Panc1 (cell line): ENCODE data around the gene SLC39A8. TPM values are rescaled to one million over a fixed set of nuclear protein-coding genes. Genes with fewer than 3 reads are reported as not detected.

Source experiments
- ATAC-seq: fragments of 200-7000 bp; cut with Tn5 transposase; 2 replicates; pipeline ENCODE4 v1.9.1; 2020; ENCODE audit warnings: mild to moderate bottlenecking, moderate library complexity
- BruUV-seq: library from RNA; stranded (reverse); fragments of 400-500 nt; replicated peaks from 2 replicates; lab custom pipeline; 2021; lab: Mats Ljungman, UMichigan
- CTCF ChIA-PET: fragments of 300-600 bp; sonication (Branson Sonifier 250); formaldehyde crosslinking; loops from one replicate; lab custom pipeline; 2022; ENCODE audit warnings: antibody characterized with exemption; lab: Charles Lee
- POLR2A ChIA-PET: fragments of 300-600 bp; sonication (Branson Sonifier 250); formaldehyde crosslinking; loops from one replicate; lab custom pipeline; 2022; ENCODE audit warnings: antibody characterized with exemption; lab: Charles Lee
- DNase-seq: peaks from one replicate; pipeline ENCODE4 v3.0.0-alpha.2; 2010; ENCODE audit warnings: low read depth, low spot score
- H3K27ac ChIP-seq: 2 replicates; pipeline ENCODE4 v1.5.1; 2011; ENCODE audit warnings: mild to moderate bottlenecking, low read length, inconsistent platforms
- H3K27me3 ChIP-seq: fragments of 200-500 bp; sonication (Bioruptor generic); 2 replicates; pipeline ENCODE4 v1.6.0; 2014; ENCODE audit warnings: low read length, inconsistent platforms; ENCODE audit not compliant: control insufficient read depth, insufficient read depth
- H3K36me3 ChIP-seq: fragments of 200-500 bp; sonication (Bioruptor generic); 2 replicates; pipeline ENCODE4 v1.5.1; 2014; ENCODE audit warnings: inconsistent platforms, mild to moderate bottlenecking, low read length, moderate library complexity; ENCODE audit not compliant: control insufficient read depth, insufficient read depth
- H3K4me1 ChIP-seq: 2 replicates; pipeline ENCODE4 v1.5.1; 2011; ENCODE audit warnings: inconsistent platforms, mild to moderate bottlenecking, low read length, moderate library complexity; ENCODE audit not compliant: control insufficient read depth, insufficient read depth
- H3K4me3 ChIP-seq, 2 experiments: 2 replicates each; pipeline ENCODE4 v1.5.1; 2011 to 2012; ENCODE audit warnings: low read depth in 2 of 2, low read length in 2 of 2, mild to moderate bottlenecking in 2 of 2, inconsistent platforms in 1 of 2, moderate library complexity in 1 of 2
- H3K9me3 ChIP-seq: fragments of 200-500 bp; sonication (Bioruptor generic); 2 replicates; pipeline ENCODE4 v1.5.1; 2014; ENCODE audit warnings: low read depth, mild to moderate bottlenecking, inconsistent platforms, low read length, moderate library complexity; ENCODE audit not compliant: control insufficient read depth, insufficient read depth
- CTCF ChIP-seq: fragments of 450-650 bp; IDR thresholded peaks from 2 replicates; pipeline ENCODE4 v1.5.1; 2017; ENCODE audit warnings: mild to moderate bottlenecking
- POLR2AphosphoS5 ChIP-seq: IDR thresholded peaks from 2 replicates; pipeline ENCODE4 v1.6.1; 2012; ENCODE audit warnings: mild to moderate bottlenecking, low read depth, low read length, moderate library complexity
- REST ChIP-seq, 2 experiments: IDR thresholded peaks; 2 replicates each; pipeline ENCODE4 v1.6.1; 2011 to 2012; ENCODE audit warnings: low read depth in 2 of 2, control low read depth in 1 of 2, low read length in 1 of 2, mild to moderate bottlenecking in 1 of 2, moderate library complexity in 1 of 2; ENCODE audit not compliant: insufficient read depth in 1 of 2
- SIN3A ChIP-seq: IDR thresholded peaks from 2 replicates; pipeline ENCODE4 v1.6.1; 2012; ENCODE audit warnings: low read depth, mild to moderate bottlenecking, low read length, moderate library complexity, borderline replicate concordance; ENCODE audit not compliant: insufficient read depth
- TCF7L2 ChIP-seq: IDR thresholded peaks from 2 replicates; pipeline ENCODE4 v1.6.1; 2011; ENCODE audit warnings: mild to moderate bottlenecking, low read depth, low read length, inconsistent platforms
- in situ Hi-C: cut with HindIII; loops from 2 replicates; pipeline ENCODE4 v1.10.0; 2016; ENCODE audit warnings: low sequenced_read_pairs, low pct_unique_long_range_greater_than_20kb
- intact Hi-C: fragments of 100-400 bp; cut with micrococcal nuclease; formaldehyde crosslinking; loops from one replicate; pipeline ENCODE4 v1.10.0; 2022; ENCODE audit not compliant: unreplicated experiment
- total RNA-seq: library from RNA; stranded (reverse); gene quantifications from one replicate; pipeline ENCODE4 v1.2.1, GENCODE V29; 2021; ENCODE audit not compliant: unreplicated experiment

The SLC39A8 gene
- total RNA-seq, 1 experiment from 2014 or later, result 1.4 TPM

GRCh38 chr4:102333787-102334186 is 11.5 kb downstream of the SLC39A8 start:
- TF ChIP-seq CTCF (no peak), SIN3A (no peak), POLR2AphosphoS5 (no peak), TCF7L2 (no peak), REST (IDR thresholded peaks at IDR 0.05; ENCODE audit: insufficient read depth in 1 of 2, low read depth in 2 of 2, low read length in 1 of 2) (no peak)
- POLR2A ChIA-PET, result no interaction called here
- H3K9me3 ChIP-seq, result no peaks in the 10 kb centered on the region
- in situ Hi-C loops, result no loop called here
- intact Hi-C loops, result no loop called here
- no peaks in the 10 kb centered on the region for H3K4me1 ChIP-seq
- no TSS peak for BruUV-seq
- H3K27me3 ChIP-seq, result no peaks in the 10 kb centered on the region
- no peaks in the 10 kb centered on the region for H3K36me3 ChIP-seq
- CTCF ChIA-PET, result no interaction called here
- DNase-seq (no peak), ATAC-seq (no peak)
- no peak overlapping the region for H3K4me3 ChIP-seq
- no peak overlapping the region for H3K27ac ChIP-seq

GRCh38 chr4:102328045-102328444 is 17.2 kb downstream of the SLC39A8 start:
- Histone ChIP-seq H3K27ac (no peak overlapping the region), H3K27me3 (no peaks in the 10 kb centered on the region), H3K36me3 (no peaks in the 10 kb centered on the region), H3K4me1 (no peaks in the 10 kb centered on the region), H3K9me3 (no peaks in the 10 kb centered on the region), H3K4me3 (no peak overlapping the region)
- in situ Hi-C loops, result no loop called here
- ChIA-PET CTCF (no interaction called here), POLR2A (no interaction called here)
- DNase-seq (no peak), ATAC-seq (no peak)
- no TSS peak for BruUV-seq
- TF ChIP-seq SIN3A (no peak), TCF7L2 (no peak), REST (IDR thresholded peaks at IDR 0.05; ENCODE audit: insufficient read depth in 1 of 2, low read depth in 2 of 2, low read length in 1 of 2) (no peak), POLR2AphosphoS5 (no peak), CTCF (no peak)
- intact Hi-C loops, result no loop called here
